SK-N-SH (cell line): Measurements from ENCODE around the gene CDCA3.

Experiments
- CHD2 ChIP-seq: fragments of 150-350 bp; IDR thresholded peaks from 2 replicates; pipeline ENCODE4 v1.6.1; 2018; ENCODE audit warnings: low read length; ENCODE audit not compliant: partially characterized antibody
- EP300 ChIP-seq, 2 experiments: IDR thresholded peaks; 2 replicates each; pipeline versions ENCODE4 v1.4.0 to v1.6.1; 2012; ENCODE audit warnings: borderline replicate concordance in 1 of 2, low read depth in 1 of 2, low read length in 1 of 2
- EZH2phosphoT487 ChIP-seq: fragments of 200-600 bp; sonication (generic); IDR thresholded peaks from 2 replicates; pipeline ENCODE4 v1.6.1; 2017; ENCODE audit warnings: low read depth, mixed run types, mild to moderate bottlenecking, antibody characterized with exemption, moderate library complexity, borderline replicate concordance
- FOSL2 ChIP-seq: IDR thresholded peaks from 2 replicates; pipeline ENCODE4 v1.4.0; 2012; ENCODE audit warnings: low read depth, mild to moderate bottlenecking, moderate library complexity, borderline replicate concordance
- MAX ChIP-seq: IDR thresholded peaks from 2 replicates; pipeline ENCODE4 v1.4.0; 2012; ENCODE audit warnings: low read depth
- MXI1 ChIP-seq: IDR thresholded peaks from 2 replicates; pipeline ENCODE4 v1.6.1; 2012; ENCODE audit warnings: mild to moderate bottlenecking, low read depth, low read length, improper control_type of control experiment
- NFIC ChIP-seq: IDR thresholded peaks from 2 replicates; pipeline ENCODE4 v1.4.0; 2012; ENCODE audit warnings: borderline replicate concordance
- NRF1 ChIP-seq: IDR thresholded peaks from 2 replicates; pipeline ENCODE4 v1.6.1; 2012; ENCODE audit warnings: low read depth, mild to moderate bottlenecking, low read length
- RAD21 ChIP-seq: IDR thresholded peaks from 2 replicates; pipeline ENCODE4 v1.6.1; 2012; ENCODE audit warnings: mild to moderate bottlenecking, low read length
- TAF1 ChIP-seq: IDR thresholded peaks from 2 replicates; pipeline ENCODE4 v1.6.1; 2012; ENCODE audit warnings: low read depth, mild to moderate bottlenecking, low read length, moderate library complexity, borderline replicate concordance
- YY1 ChIP-seq: IDR thresholded peaks from 2 replicates; pipeline ENCODE4 v1.4.0; 2012; ENCODE audit warnings: low read depth, mild to moderate bottlenecking
- ZBTB33 ChIP-seq: IDR thresholded peaks from 2 replicates; pipeline ENCODE4 v1.4.0; 2012; ENCODE audit warnings: low read depth, borderline replicate concordance
- TF ChIP-seq, protein P1 (sequence below): fragments of 200-600 bp; sonication (generic); IDR thresholded peaks from 2 replicates; pipeline ENCODE4 v1.6.1; 2017; ENCODE audit warnings: antibody characterized with exemption, mild to moderate bottlenecking, moderate library complexity
- TF ChIP-seq, protein P2 (sequence below): IDR thresholded peaks from 2 replicates; pipeline ENCODE4 v1.6.1; 2012; ENCODE audit warnings: mild to moderate bottlenecking, low read depth, low read length, moderate library complexity

DNA sequence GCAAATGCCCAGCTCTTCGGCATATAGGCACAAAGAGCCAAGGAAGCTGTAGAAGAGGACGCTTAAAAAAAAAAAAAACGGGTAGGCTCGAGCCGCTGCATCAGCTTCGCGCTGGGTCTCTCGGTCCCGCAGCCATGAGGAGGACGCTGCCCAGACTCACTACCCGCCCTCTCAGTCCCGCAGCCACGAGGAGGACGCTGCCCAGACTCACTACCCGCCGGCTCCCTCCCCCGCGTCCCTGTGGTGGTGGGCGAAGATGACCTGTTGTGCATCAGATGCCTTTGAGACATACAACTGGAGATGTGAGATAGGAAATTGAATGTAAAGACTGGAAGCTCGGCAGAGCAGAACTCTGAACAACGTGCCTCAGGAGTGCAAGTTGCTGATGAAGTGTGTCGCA is 33.5 kb upstream of the CDCA3 start:
- TF ChIP-seq FOSL2 (no peak), MXI1 (no peak), EZH2phosphoT487 (no peak), MAX (no peak), YY1 (no peak), NFIC (no peak), EP300 (IDR thresholded peaks at IDR 0.05; ENCODE audit: borderline replicate concordance in 1 of 2, low read depth in 1 of 2, low read length in 1 of 2) (no peak), TAF1 (no peak), ZBTB33 (no peak), CHD2 (no peak), RAD21 (no peak), NRF1 (no peak)
- TF ChIP-seq, protein P1, sequence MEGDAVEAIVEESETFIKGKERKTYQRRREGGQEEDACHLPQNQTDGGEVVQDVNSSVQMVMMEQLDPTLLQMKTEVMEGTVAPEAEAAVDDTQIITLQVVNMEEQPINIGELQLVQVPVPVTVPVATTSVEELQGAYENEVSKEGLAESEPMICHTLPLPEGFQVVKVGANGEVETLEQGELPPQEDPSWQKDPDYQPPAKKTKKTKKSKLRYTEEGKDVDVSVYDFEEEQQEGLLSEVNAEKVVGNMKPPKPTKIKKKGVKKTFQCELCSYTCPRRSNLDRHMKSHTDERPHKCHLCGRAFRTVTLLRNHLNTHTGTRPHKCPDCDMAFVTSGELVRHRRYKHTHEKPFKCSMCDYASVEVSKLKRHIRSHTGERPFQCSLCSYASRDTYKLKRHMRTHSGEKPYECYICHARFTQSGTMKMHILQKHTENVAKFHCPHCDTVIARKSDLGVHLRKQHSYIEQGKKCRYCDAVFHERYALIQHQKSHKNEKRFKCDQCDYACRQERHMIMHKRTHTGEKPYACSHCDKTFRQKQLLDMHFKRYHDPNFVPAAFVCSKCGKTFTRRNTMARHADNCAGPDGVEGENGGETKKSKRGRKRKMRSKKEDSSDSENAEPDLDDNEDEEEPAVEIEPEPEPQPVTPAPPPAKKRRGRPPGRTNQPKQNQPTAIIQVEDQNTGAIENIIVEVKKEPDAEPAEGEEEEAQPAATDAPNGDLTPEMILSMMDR, result no peak
- TF ChIP-seq, protein P2, sequence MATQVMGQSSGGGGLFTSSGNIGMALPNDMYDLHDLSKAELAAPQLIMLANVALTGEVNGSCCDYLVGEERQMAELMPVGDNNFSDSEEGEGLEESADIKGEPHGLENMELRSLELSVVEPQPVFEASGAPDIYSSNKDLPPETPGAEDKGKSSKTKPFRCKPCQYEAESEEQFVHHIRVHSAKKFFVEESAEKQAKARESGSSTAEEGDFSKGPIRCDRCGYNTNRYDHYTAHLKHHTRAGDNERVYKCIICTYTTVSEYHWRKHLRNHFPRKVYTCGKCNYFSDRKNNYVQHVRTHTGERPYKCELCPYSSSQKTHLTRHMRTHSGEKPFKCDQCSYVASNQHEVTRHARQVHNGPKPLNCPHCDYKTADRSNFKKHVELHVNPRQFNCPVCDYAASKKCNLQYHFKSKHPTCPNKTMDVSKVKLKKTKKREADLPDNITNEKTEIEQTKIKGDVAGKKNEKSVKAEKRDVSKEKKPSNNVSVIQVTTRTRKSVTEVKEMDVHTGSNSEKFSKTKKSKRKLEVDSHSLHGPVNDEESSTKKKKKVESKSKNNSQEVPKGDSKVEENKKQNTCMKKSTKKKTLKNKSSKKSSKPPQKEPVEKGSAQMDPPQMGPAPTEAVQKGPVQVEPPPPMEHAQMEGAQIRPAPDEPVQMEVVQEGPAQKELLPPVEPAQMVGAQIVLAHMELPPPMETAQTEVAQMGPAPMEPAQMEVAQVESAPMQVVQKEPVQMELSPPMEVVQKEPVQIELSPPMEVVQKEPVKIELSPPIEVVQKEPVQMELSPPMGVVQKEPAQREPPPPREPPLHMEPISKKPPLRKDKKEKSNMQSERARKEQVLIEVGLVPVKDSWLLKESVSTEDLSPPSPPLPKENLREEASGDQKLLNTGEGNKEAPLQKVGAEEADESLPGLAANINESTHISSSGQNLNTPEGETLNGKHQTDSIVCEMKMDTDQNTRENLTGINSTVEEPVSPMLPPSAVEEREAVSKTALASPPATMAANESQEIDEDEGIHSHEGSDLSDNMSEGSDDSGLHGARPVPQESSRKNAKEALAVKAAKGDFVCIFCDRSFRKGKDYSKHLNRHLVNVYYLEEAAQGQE, result no peak
